Erythroblast (primary cell): ENCODE data around the gene LAPTM4A.
A peak's percentile ranks its signal among the peaks of the same experiment; 100 is the strongest.

Experiments
- DNase-seq, 2 experiments: peaks; one replicate each; lab custom pipeline; 2025; lab: John Stamatoyannopoulos, UW
- GATA1 ChIP-seq: IDR thresholded peaks from 2 replicates; pipeline ENCODE4 v1.6.1; 2011; ENCODE audit warnings: low read depth, mild to moderate bottlenecking, control low read depth, low read length, moderate library complexity
- POLR2A ChIP-seq: IDR thresholded peaks from 2 replicates; pipeline ENCODE4 v1.6.1; 2011; ENCODE audit warnings: mild to moderate bottlenecking, low read length

LAPTM4A gene

GRCh38 chr2:20034821-20035220, 16.6 kb downstream of the LAPTM4A start:
- no peak for DNase-seq
- no peak for TF ChIP-seq POLR2A
- no peak for TF ChIP-seq GATA1

- DNase-seq, result no peak
- TF ChIP-seq GATA1 (no peak), POLR2A (no peak)
These were observed 17.2 kb downstream of the LAPTM4A start for GRCh38 chr2:20034218-20034617.

DNA sequence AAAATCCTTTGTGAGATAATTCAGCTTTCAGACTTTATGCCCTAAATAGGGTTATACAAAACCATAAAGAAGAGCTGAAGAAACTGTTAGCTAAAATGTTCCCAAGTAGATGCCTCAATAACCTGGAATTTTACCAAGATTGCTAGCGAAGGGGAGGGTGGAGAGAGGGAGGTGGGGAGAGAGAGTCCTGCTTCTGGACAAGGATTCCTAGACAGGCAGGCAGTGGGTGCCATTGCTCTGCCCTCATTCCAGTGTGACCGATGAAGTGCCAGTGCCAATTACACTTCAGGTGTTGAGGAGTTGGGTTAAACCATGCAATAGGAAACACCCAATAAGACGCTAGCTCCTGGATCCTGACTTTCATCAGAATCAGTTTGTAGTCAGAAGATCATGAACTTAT, 18.1 kb downstream of the LAPTM4A start:
- DNase-seq, result no peak
- no peak for TF ChIP-seq POLR2A

GRCh38 chr2:20030224-20030623, 21.2 kb downstream of the LAPTM4A start:
- TF ChIP-seq GATA1, result no peak
- no peak for TF ChIP-seq POLR2A
- peak in 1 of 2 experiments; percentile 10 for DNase-seq

DNA sequence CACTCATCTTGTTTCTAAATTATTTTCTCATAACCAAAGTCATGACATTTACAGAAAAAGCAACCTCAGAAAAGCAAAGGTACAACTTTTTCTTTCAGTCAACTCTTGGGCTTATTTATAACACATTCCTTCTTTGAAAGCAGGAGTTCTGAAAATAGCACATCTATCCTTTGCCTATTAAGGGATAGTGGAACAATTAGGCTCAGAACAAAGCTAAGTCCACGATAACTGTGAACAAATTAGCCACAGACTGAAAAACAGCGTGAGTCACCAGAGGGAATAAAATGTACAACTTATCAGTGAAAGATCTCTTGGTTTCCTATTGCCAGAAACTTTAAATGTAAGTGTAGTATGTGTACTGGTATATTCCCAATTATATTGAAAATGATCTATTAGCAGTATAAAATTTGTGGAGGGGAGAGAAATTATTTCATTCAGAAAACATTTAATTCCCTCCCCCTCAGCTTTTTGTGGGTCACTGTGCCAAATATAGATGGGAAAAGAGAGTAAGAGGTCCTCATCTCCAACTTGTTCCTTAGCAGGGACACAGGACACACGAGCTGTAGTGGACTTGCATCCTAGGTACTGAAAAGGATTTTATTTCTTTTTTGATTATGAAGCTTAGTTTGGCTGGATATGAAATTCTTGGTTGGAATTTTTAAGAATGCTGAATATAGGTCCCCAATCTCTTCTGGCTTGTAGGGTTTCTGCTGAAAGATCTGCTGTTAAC, 23.6 kb downstream of the LAPTM4A start:
- TF ChIP-seq GATA1, result no peak
- no peak for DNase-seq

DNA sequence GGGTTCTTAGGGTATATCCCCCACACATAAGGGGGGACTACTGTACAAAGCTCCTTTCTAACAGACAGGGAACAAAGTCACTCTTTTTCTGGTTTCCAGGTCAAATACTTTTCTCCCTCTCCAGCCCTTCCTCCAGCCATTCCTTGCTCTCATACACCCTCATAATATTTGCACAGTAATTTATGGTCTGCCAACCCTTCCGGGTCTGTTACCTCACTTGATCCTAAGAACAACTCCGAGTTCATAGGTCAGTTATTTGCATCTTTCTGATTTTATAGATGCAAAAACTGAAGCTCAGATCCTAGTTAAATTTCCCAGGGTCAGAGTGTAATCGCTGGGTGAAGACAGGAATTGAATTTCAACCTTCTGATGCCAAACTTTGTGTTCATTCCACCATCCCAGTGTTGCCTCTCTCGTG, 24.2 kb downstream of the LAPTM4A start:
- no peak for DNase-seq
- no peak for TF ChIP-seq POLR2A
- no peak for TF ChIP-seq GATA1

DNA sequence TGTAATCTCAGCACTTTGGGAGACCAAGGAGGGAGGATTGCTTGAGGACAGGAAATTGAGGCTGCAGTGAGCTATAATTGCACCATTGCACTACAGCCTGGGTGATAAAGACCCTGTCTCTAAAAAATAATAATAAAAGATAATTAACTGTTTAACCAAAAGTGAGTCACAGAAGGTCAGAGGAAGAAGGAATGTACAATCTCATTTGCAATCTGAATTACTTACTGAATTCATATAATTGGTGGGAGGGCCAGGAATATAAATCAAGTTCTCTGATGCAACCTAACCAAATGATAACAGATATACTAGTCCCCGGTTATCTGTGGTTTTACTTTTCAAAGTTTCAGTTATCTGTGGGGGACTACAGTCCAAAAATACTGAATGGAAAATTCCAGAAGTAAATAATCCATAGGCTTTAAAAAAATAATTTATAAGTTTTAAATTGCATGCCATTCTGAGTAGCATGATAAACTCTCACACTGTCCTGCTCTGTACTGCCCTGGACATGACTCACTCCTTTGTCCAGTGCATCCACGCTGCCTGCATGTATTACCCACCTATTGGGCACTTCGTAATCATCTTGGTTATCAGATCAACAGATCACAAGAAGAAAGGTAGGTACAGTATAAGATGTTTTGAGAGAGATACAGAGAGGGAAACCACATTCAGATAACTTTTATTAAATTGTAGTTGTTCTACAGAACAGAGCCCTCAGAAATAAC, 26.2 kb downstream of the LAPTM4A start:
- TF ChIP-seq POLR2A (no peak), GATA1 (no peak)
- no peak for DNase-seq

- TF ChIP-seq POLR2A, result no peak
- no peak for TF ChIP-seq GATA1
- DNase-seq, result no peak
These were observed 27.7 kb downstream of the LAPTM4A start for GRCh38 chr2:20023688-20024087.

- DNase-seq, result no peak
- TF ChIP-seq GATA1 (no peak), POLR2A (no peak)
These were observed 29.9 kb downstream of the LAPTM4A start for GRCh38 chr2:20021405-20022009.

- no peak for DNase-seq
- TF ChIP-seq POLR2A (no peak), GATA1 (no peak)
These were observed 31.7 kb downstream of the LAPTM4A start for GRCh38 chr2:20019747-20020146.

- no peak for DNase-seq
- no peak for TF ChIP-seq POLR2A
- no peak for TF ChIP-seq GATA1
These were observed 32.8 kb downstream of the LAPTM4A start for GRCh38 chr2:20018601-20019152.

DNA sequence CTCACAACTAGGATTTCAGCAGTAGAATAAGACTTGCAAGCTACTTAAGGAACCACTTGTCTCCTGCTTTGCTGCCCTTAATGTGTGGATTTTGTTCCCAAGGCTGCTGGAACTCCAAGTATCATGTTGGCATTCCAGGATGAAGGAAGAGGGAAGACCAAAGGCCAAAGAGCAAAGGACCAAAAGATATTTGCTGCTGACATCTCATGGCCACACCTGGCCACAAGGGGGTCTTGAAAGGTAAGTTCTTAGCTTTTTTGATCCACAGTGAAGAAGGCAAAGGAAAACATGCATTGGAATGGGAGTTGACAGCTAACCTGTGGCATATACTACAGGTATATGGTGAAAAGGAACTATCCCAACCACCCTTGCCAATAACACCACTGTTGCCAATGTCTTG, 35.1 kb downstream of the LAPTM4A start:
- DNase-seq, result no peak
- TF ChIP-seq GATA1, result no peak
- no peak for TF ChIP-seq POLR2A

DNA sequence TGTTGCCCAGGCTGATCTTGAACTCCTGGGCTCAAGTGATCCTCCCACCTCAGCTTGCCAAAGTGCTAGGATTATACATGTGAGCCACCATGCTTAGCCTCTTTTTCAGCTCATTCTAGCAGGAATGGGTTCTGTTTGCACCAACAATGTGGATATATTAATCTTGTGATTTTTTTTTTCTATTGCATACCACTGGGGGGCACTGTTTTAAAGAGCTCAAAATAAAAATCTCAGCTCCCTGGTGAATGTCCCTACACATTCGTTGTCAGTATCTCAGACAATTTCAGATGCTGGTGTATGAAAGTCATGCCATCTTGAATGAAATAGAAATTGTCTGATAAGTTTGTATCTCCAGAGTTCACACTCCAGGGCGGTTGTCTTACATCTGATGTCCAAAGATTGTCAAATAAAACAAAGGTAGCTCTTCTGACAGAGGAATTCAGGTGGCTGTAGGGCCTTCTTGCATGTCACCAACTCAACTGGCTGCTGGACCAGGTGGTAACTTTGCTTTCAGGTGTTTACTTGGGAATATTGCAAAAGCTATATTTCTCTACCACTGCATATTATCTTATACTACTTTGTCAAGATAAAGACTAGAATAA, 35.8 kb downstream of the LAPTM4A start:
- peak; percentile 47 to 63 for DNase-seq
- TF ChIP-seq GATA1 (no peak), POLR2A (no peak)
